Right lung (tissue), 5 donors: ENCODE data around the gene ARHGAP5. TPM values are rescaled to one million over a fixed set of nuclear protein-coding genes. Genes with fewer than 3 reads are reported as not detected.

Experiments
- DNase-seq, 2 donors: peaks; one replicate each; pipeline ENCODE4 v3.0.0-alpha.2; 2013
- polyA plus RNA-seq, 5 donors: library from polyadenylated mRNA; unstranded; fragments of 120-200 nt; gene quantifications; one replicate each; pipeline versions ENCODE4 v1.2.1 to v1.2.3, GENCODE V29; 2013; ENCODE audit warnings: inconsistent platforms in 1 of 5, low replicate concordance in 1 of 5; ENCODE audit not compliant: insufficient read length in 5 of 5, insufficient read depth in 1 of 5

ARHGAP5 gene
- polyA plus RNA-seq, 5 donors, result 51.0 to 111 (median 83.5) TPM

- DNase-seq, result no peak
These were observed 89.8 kb downstream of the ARHGAP5 start for GRCh38 chr14:32166924-32167323.

GRCh38 chr14:32167907-32168306, 90.8 kb downstream of the ARHGAP5 start:
- no peak for DNase-seq

GRCh38 chr14:32169191-32169590, 92.1 kb downstream of the ARHGAP5 start:
- no peak for DNase-seq

DNA sequence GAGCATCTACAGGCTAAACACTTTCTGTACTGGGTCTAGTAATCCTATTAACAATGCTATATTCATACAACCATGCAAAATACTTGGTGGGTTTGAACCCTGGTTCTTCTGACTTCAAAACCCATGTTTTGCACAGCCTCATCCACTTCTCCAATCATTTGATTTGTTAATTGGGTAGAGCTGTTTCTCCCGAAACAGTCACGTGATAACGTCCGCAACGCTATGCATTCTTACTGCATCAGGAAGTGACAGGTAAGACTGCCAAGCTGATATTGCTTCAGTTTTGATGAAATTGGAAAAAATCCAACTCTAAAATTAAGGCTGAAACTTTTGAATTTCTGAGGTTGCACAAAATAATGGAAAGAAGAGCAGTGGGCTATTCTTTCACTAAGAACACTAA, 94.4 kb downstream of the ARHGAP5 start:
- DNase-seq, result no peak

- no peak for DNase-seq
These were observed 106.3 kb downstream of the ARHGAP5 start for GRCh38 chr14:32183151-32184058.

DNA sequence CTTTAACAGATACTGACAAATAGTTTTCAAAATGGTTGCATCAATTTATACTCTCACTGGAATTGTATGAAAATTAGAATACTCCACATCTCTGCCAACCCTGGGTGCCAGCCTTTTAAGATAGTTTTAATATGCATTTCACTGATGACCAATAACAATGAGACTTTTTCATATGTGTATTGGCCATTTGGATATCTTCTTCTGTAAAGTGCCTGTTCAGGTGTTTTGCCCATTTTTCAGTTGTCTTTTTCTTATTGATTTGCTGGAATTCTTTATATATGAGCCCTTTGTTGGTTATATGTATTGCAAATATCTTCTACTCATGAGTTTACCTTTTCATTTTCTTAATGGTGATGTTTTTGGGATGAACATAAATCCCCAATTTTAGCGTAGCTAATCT, 108.0 kb downstream of the ARHGAP5 start:
- DNase-seq, result no peak

- DNase-seq, result no peak
These were observed 109.1 kb downstream of the ARHGAP5 start for GRCh38 chr14:32186248-32186647.

DNA sequence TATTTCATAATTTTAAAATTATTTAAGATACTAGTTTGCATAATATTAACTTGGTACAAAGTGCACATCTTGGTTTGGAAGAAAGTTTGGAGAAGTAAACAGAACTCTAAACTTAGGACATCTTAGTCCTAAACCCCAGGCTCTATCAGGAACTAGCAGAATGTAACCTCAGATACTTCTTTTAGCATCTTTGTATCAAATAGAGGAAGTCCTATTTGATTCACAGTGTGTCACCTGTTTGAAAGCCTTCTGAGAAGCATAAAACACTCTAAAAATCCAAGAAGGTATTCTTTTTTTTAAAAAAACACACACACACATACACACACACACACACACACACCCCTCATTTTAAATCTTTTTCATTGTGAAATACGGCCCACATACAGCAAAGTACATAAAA, 112.7 kb downstream of the ARHGAP5 start:
- no peak for DNase-seq

DNA sequence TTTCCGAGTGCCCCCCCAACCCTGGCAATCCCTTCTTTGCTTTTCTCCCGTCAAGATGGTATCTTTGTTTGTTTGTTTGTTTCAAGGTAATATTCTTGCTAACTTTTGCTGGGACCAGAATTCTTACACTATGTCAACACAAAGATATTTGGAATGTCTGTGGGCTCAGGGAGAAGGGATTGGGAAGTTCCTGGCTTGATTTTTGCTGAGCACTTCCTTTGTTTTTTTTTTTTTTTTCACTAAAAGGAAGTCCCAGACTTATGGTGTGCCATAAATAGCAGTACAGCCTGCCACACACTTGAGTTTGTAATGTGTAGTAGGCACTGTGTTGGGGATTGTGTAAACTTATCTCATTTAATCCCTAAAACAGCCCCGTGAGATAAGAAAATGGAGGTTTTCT, 113.6 kb downstream of the ARHGAP5 start:
- no peak for DNase-seq

- no peak for DNase-seq
These were observed 115.7 kb downstream of the ARHGAP5 start for GRCh38 chr14:32192712-32193373.

- no peak for DNase-seq
These were observed 116.4 kb downstream of the ARHGAP5 start for GRCh38 chr14:32193532-32193931.

DNA sequence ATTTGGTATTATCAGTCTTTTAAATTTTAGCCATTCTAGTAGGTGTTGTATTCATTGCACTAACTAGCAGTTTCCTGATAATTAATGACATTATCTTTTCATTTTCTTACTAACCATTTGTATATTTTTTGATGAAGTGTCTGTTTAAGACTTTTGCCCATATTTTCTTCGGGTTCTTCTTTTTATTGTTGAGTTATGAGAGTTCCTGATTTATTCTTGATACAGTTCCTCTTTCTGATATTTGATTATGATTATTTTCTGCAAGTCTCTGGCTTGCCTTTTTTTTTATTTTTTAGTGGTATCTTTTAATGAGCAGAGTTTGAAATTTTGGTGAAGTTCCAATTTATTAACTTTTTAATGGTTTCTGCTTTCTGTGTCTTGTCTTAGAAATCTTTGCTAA, 118.5 kb downstream of the ARHGAP5 start:
- DNase-seq, result no peak

GRCh38 chr14:32197919-32198318, 120.8 kb downstream of the ARHGAP5 start:
- DNase-seq, result no peak

DNA sequence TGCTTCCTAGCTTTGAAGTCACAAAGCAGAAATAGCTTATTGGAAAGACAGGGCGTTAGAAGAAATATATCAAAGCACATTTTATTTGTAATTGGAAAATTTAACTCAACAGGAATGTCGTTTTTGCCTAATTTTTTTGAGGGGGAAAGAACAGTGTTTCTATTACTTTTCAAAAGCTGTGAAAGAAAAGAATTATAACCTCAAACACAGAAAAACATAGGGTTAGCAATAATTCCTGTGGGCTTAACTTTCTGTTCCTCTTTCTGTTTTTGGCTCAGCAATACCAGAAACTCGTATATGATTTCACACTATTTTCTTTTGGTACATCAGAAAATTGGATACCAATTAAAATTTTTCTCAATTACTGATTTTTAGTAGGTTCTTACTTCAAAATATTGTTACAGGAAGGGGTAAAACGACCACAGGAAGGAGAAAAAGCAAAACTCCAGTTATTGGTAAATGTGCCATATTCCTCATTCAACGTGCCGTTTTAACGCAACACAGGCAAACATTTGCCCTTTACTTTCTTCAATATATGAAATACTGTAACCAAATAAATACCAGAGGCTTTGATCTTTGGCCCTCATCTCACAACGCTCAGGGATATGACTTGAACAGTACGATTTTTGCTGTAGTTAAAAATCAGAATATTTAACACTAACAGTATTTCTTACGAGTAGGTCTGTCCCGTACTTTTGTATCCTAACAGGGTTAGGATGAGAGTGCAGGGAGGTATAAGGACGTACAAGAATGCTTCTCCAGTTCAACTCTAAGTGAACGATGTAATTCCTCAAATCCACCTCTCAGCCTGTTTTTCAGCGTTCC, 123.5 kb downstream of the ARHGAP5 start:
- no peak for DNase-seq

- DNase-seq, result peak; percentile 88 to 90
These were observed 124.2 kb downstream of the ARHGAP5 start for GRCh38 chr14:32201193-32201815.

DNA sequence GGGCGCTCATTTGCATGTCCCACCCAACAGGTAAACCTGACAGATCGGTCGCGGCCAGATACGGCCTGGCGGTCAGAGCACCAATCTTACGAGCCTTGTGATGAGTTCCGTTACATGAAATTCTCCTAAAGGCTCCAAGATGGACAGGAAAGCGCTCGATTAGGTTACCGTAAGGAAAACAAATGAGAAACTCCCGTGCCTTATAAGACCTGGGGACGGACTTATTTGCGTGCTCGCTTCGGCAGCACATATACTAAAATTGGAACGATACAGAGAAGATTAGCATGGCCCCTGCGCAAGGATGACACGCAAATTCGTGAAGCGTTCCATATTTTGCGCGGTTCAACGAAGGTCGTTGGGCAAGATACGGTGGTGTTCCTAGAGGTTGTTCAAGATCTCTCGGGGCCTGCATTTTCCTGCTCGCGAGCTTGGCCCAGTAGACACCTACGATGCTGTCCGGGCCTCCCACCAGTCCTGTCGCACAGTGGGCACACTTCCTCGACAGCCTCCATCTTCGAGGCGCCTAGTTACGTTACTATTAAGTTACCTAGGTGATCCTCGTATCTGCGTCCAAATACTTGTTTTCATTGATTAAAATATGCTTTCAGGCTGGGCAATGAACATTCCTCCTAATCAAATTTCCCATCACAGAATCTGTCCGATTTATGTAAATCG, 124.8 kb downstream of the ARHGAP5 start, which contains the start of gene RNU6-7:
Gene RNU6-7, plus strand, starts transcription at position 230 of the 675 bp plus-strand sequence.
- peak; percentile 70 to 87 for DNase-seq

GRCh38 chr14:32202491-32202997, 125.4 kb downstream of the ARHGAP5 start:
- peak in 1 of 2 donors; percentile 61 for DNase-seq

DNA sequence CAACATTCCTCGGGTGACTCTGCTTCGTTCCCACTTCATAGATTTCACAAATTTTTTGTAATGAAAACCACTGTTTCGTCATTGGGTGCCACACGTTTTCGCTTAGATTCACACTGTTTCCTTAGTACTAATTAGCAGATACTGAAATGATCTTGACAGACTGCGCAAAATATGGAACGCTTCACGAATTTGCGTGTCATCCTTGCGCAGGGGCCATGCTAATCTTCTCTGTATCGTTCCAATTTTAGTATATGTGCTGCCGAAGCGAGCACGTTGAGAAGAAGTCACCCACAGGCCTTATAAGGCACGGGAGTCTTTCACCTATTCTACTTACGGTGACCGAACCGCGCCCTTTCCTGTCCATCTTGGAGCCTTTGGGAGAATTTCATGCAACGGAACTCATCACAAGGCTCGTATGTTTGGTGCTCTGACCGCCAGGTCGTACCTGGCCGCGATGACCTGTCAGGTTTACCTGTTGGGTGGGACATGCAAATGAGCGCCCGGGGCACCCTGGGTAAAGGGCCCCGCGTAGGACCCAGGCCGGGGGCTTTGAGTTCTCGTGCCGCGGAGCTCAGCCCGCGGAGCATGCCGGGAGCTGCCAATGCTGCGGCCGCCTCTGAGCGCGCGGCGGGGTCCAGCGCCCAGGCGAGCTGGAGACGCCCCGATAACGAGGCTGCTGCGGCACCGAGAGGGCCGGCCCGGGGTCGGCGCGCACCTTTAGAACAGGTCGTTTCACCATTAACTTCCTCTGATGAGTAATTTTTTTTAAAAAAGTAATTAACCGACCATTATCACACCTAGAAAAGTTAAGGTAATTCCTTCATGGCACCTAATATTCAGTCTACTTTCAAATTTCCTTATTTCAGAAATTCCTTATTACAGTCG, 126.1 kb downstream of the ARHGAP5 start, which contains the start of gene RNU6-8:
Gene RNU6-8, minus strand, starts transcription at position 272 of the 885 bp plus-strand sequence.
- DNase-seq, result peak; percentile 94 to 95

- peak in 1 of 2 donors; percentile 25 for DNase-seq
These were observed 126.8 kb downstream of the ARHGAP5 start for GRCh38 chr14:32203928-32204357.

GRCh38 chr14:32205554-32205953, 128.4 kb downstream of the ARHGAP5 start:
- DNase-seq, result no peak
